ENCODE measurements around the gene EVI5. TPM values are rescaled to one million over a fixed set of nuclear protein-coding genes. Genes with fewer than 3 reads are reported as not detected.

EVI5 gene
- polyA plus RNA-seq, 3 donors = 7.6 to 19.4 (median 14.3) TPM

DNA sequence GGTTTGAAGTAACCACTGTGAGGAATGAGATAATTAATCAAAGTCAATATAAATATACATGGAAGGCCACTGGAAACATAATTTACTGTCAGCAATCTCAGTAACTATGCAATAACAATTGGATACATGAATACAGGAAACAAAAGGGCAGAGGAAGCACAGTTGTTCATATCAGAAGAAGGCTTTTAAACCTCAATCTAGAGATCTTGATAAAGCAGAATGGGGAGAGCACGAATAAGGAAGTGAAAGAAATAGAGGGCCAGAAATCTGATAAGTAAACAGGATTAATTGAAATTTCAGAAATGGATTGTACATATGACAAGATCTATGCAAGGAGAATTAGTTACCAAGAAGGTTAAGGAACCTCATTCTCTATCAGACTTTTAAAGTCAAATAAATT is 93.0 kb downstream of the EVI5 start:
- Mint-ChIP-seq H3K27me3 (ENCODE audit: low read depth in 3 of 3) (no peaks in the 10 kb centered on the region), H3K36me3 (peaks cover 64 to 88% of the 10 kb centered on the region in 2 donors), H3K9me3 (peaks cover 0 to 6% (median 3%) of the 10 kb centered on the region in 7 donors), H3K27ac (peak overlapping the region in 1 of 7 donors; percentile 4), H3K4me1 (peaks cover 6% of the 10 kb centered on the region), H3K4me3 (no peak overlapping the region)
- Histone ChIP-seq H3K9me3 (replicated peaks in 1 of 2; ENCODE audit: control insufficient read depth in 1 of 2, insufficient read depth in 1 of 2, low read length in 2 of 2) (no peaks in the 10 kb centered on the region), H3K79me2 (ENCODE audit: insufficient read depth, low read length) (no peaks in the 10 kb centered on the region), H3K4me2 (replicated peaks; ENCODE audit: extremely low read depth, low read length, poor library complexity, severe bottlenecking) (no peak overlapping the region), H2AFZ (ENCODE audit: insufficient read depth, low read depth, low read length, poor library complexity, severe bottlenecking) (no peak overlapping the region), H3K4me1 (ENCODE audit: control insufficient read depth in 1 of 2, insufficient read depth in 2 of 2, low read length in 2 of 2) (no peaks in the 10 kb centered on the region), H3K27ac (ENCODE audit: low read depth in 1 of 2, low read length in 2 of 2) (no peak overlapping the region), H3K9ac (ENCODE audit: insufficient read depth, low read length, poor library complexity, severe bottlenecking) (no peak overlapping the region), H3K4me3 (replicated peaks in 1 of 3; ENCODE audit: low read depth in 2 of 3, low read length in 3 of 3) (no peak overlapping the region), H3K27me3 (ENCODE audit: control insufficient read depth in 2 of 2, insufficient read depth in 2 of 2, low read length in 2 of 2) (no peaks in the 10 kb centered on the region), H3K36me3 (replicated peaks in 1 of 2; ENCODE audit: control insufficient read depth in 1 of 2, insufficient read depth in 2 of 2, low read length in 2 of 2) (peaks cover 60 to 86% of the 10 kb centered on the region in 2 donors), H4K20me1 (ENCODE audit: insufficient read depth, low read length) (peaks cover 9% of the 10 kb centered on the region)
- TF ChIP-seq, protein P1, sequence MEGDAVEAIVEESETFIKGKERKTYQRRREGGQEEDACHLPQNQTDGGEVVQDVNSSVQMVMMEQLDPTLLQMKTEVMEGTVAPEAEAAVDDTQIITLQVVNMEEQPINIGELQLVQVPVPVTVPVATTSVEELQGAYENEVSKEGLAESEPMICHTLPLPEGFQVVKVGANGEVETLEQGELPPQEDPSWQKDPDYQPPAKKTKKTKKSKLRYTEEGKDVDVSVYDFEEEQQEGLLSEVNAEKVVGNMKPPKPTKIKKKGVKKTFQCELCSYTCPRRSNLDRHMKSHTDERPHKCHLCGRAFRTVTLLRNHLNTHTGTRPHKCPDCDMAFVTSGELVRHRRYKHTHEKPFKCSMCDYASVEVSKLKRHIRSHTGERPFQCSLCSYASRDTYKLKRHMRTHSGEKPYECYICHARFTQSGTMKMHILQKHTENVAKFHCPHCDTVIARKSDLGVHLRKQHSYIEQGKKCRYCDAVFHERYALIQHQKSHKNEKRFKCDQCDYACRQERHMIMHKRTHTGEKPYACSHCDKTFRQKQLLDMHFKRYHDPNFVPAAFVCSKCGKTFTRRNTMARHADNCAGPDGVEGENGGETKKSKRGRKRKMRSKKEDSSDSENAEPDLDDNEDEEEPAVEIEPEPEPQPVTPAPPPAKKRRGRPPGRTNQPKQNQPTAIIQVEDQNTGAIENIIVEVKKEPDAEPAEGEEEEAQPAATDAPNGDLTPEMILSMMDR (IDR thresholded peaks at IDR 0.05) = no peak
- no CpG with 5 or more reads among the region's 1 CpG for WGBS (ENCODE audit: insufficient coverage)
- DNase-seq = no peak
- intact Hi-C loops (cut with micrococcal nuclease) = no loop called here

DNA sequence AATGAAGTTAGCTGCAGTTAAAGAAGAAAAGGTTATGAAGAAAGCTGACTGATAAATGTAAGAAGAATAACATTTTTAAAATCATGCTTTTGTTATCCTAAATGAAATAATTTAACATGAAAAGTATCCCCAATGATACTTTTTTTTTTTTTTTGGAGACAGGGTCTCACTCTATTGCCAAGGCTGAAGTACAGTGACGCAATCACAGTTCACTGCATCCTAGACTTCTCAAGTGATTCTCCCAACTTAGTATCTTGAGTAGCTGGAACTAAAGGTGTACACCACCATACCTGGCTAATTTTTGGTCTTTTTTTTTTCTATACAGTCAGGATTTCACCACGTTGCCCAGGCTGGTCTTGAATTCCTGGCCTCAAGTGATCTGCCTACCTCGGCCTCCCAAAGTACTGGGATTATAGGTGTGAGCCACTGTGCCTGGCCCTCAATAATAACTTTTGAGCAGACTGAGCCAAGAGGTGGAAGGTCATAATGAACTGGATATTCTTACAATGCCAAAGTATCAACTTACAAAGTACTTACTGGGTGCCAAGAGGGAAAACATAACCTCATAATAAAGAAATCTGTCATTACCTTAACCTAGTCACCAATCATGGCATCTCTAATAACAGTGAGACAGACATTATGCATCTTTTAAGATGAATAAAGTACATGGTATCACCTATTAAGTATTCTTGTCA is 94.5 kb downstream of the EVI5 start:
- H3K36me3 ChIP-seq (replicated peaks in 1 of 2; ENCODE audit: control insufficient read depth in 1 of 2, insufficient read depth in 2 of 2, low read length in 2 of 2) = peaks cover 61 to 87% of the 10 kb centered on the region in 2 donors
- Mint-ChIP-seq H3K27ac (peak overlapping the region in 1 of 7 donors; percentile 61), H3K4me3 (no peak overlapping the region)

More for the DNA sequence above, 94.5 kb downstream of the EVI5 start:
- no peak overlapping the region for H3K4me3 ChIP-seq (replicated peaks in 1 of 3; ENCODE audit: low read depth in 2 of 3, low read length in 3 of 3)
- H3K9ac ChIP-seq (ENCODE audit: insufficient read depth, low read length, poor library complexity, severe bottlenecking) = no peak overlapping the region
- H3K36me3 Mint-ChIP-seq = peaks cover 76 to 92% of the 10 kb centered on the region in 2 donors
- no peak overlapping the region for H3K27ac ChIP-seq (ENCODE audit: low read depth in 1 of 2, low read length in 2 of 2)
- H3K27me3 ChIP-seq (ENCODE audit: control insufficient read depth in 2 of 2, insufficient read depth in 2 of 2, low read length in 2 of 2) = no peaks in the 10 kb centered on the region
- no peaks in the 10 kb centered on the region for H3K27me3 Mint-ChIP-seq (ENCODE audit: low read depth in 3 of 3)
- peaks cover 9% of the 10 kb centered on the region for H4K20me1 ChIP-seq (ENCODE audit: insufficient read depth, low read length)
- H3K4me1 ChIP-seq (ENCODE audit: control insufficient read depth in 1 of 2, insufficient read depth in 2 of 2, low read length in 2 of 2) = no peaks in the 10 kb centered on the region
- no peak for DNase-seq
- no peak overlapping the region for H3K4me2 ChIP-seq (replicated peaks; ENCODE audit: extremely low read depth, low read length, poor library complexity, severe bottlenecking)
- no CpG with 5 or more reads among the region's 3 CpGs for WGBS (ENCODE audit: insufficient coverage)
- no peaks in the 10 kb centered on the region for H3K79me2 ChIP-seq (ENCODE audit: insufficient read depth, low read length)
- intact Hi-C loops (cut with micrococcal nuclease) = no loop called here
- H3K4me1 Mint-ChIP-seq = peaks cover 6% of the 10 kb centered on the region
- H3K9me3 Mint-ChIP-seq = peaks cover 0 to 11% (median 9%) of the 10 kb centered on the region in 7 donors
- TF ChIP-seq, protein P1 (IDR thresholded peaks at IDR 0.05) = no peak
- no peak overlapping the region for H2AFZ ChIP-seq (ENCODE audit: insufficient read depth, low read depth, low read length, poor library complexity, severe bottlenecking)
- no peaks in the 10 kb centered on the region for H3K9me3 ChIP-seq (replicated peaks in 1 of 2; ENCODE audit: control insufficient read depth in 1 of 2, insufficient read depth in 1 of 2, low read length in 2 of 2)
